H1 (cell line): ENCODE results near the gene CDH12. TPM values are rescaled to one million over a fixed set of nuclear protein-coding genes. Genes with fewer than 3 reads are reported as not detected.

ENCODE experiments used
- HDAC6 ChIP-seq: IDR thresholded peaks from one replicate; pipeline ENCODE4 v1.7.1; 2012; ENCODE audit warnings: low read depth, mild to moderate bottlenecking, inconsistent platforms, low read length, moderate library complexity
- KDM4A ChIP-seq: IDR thresholded peaks from one replicate; pipeline ENCODE4 v1.7.1; 2012; ENCODE audit warnings: low read depth, mild to moderate bottlenecking, moderate library complexity, low read length, inconsistent platforms; ENCODE audit not compliant: severe bottlenecking
- polyA plus RNA-seq, 7 experiments: library from polyadenylated mRNA; depleted of rRNA in 3 of 7; stranded (reverse) in 5 of 7; unstranded in 2 of 7; fragments of >200 nt in 5 of 7; fragments of 200-250 nt in 2 of 7; gene quantifications; 1 replicate in 5 of 7; 2 replicates in 1 of 7; 4 replicates in 1 of 7; pipeline versions ENCODE4 v1.2.1 to v1.2.3, GENCODE V29; 2011 to 2013; ENCODE audit warnings: missing spikeins in 2 of 7, mixed read lengths in 2 of 7
- total RNA-seq: library from RNA; stranded (reverse); fragmentation: NEBNext Ultra II Directional; extraction: Animal tissue kit (Norgen Biotek cat#: 25700); gene quantifications from 2 replicates; pipeline ENCODE4 v1.2.1, GENCODE V29; 2021

Gene CDH12
- total and polyA plus RNA-seq, 2 of the 8 experiments (the other 6 are each of a cell fraction or from before 2014, with no cell fraction given), result 0.03 TPM; not detected in 1

GRCh38 chr5:21774281-21774680 lies 1078.9 kb downstream of the CDH12 start (continued):
- TF ChIP-seq HDAC6 (no peak), KDM4A (no peak)
- TF ChIP-seq, all 59 proteins: peak for 0
